NCI-H2227 (cell line): ENCODE measurements around the gene EPAS1.

Source experiments
- DNase-seq: peaks from one replicate; lab custom pipeline; 2025; ENCODE audit not compliant: unreplicated experiment; lab: John Stamatoyannopoulos, UW

The EPAS1 gene

GRCh38 chr2:46273225-46273863 lies 23.9 kb upstream of the EPAS1 start:
- no peak for DNase-seq

GRCh38 chr2:46273919-46274318 lies 23.3 kb upstream of the EPAS1 start:
- DNase-seq: no peak

GRCh38 chr2:46274586-46274985 lies 22.6 kb upstream of the EPAS1 start:
- no peak for DNase-seq

- DNase-seq: peak; percentile 73
Observed at GRCh38 chr2:46275995-46276394, 21.2 kb upstream of the EPAS1 start.

DNA sequence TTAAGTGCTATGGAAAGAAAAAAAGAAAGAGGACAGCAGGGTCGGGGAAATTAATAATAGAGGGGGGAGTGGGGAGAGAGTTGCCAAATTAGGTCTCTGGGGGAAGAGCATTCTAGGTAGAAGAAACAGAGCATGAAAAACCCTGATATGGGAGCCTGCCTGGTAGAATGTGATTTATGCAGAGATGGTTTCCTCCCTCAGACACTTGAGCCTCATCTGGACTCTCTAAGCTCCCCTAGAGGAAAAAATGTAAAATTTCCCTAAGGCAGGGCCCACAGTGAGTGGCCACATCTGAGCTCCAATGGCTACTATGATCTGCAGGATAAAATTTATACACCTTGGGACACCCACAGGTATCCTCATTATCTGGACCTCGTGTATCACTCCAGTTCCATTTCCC lies 20.6 kb upstream of the EPAS1 start:
- DNase-seq: peak; percentile 8

- DNase-seq: no peak
Observed at GRCh38 chr2:46277431-46278190, 19.6 kb upstream of the EPAS1 start.

- DNase-seq: no peak
Observed at GRCh38 chr2:46278952-46279351, 18.3 kb upstream of the EPAS1 start.

DNA sequence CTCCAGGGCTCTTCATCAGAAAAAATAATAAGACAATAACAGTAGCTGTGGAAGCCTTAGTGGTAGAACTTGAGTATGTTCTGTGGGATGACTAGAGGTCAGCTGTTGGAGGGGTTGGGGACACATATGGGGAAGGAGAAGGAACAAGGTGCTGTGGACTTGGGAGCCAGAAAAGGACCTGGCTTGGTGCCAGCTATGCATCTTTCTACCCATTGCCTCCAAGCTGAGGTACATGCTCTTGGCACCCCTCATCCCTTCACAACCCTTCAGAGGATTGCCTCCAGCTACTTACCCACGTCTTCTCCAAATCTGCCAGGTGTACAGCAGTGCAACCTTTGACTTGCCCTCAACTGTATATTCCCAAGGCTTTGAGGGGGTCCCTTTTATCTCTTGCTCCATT lies 15.3 kb upstream of the EPAS1 start:
- DNase-seq: no peak

DNA sequence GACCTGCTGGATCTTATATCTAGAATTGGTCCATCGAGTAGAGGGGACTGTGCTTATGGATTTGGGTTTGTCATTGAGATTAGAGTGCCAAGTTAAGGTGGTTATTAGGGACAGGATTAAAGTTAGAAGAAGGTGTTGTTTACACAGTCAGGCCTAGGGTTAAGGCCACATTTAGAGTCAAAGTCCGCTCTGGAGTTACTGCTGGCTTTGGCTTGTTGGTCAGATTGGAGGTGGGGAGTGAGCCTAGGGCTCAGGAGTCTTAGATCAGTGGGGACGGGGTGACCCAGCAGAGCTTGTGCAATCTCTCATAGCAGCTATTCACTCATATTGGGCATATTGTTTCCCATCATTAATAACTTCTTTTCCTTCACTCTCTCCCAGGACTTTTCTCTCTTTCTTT lies 13.5 kb upstream of the EPAS1 start:
- no peak for DNase-seq

DNA sequence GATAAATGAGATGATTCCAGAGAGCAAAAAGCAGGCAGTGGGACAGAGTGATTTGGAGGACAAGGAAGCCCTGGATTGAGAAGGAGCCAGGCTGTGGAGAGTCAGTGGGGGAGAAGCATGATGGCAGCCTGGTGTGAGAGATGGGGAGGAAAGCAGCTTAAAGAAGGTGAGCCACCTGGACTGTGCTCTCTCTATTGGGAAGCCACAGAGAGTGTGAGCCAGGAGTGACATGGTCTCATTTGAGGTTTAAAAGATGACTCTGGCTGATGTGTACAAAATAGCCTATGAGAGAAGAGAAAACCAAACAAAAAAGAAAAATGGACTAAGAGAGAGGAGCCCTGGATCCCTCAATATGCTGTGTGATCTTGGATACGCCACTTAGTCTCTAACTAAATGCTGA lies 12.9 kb upstream of the EPAS1 start:
- no peak for DNase-seq

DNA sequence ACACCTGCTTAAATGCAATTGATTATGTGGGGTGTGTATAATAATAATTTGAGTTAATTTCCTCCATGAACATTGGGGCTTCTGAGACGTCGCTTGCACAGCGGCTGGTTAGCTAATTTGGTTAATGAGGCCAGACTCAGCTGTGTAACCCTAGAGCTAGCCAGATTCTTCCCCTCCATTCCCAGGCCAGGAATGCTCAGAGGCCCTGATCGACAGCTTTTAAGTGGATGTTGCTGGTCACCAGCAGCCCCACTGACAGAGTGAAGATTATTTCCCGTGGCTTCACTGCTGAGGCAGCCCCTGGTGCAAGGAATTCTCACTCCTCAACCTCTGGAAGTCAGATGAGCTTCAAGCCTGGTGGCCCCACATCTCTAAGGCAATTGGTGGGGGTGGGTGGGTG lies 12.4 kb upstream of the EPAS1 start:
- no peak for DNase-seq

GRCh38 chr2:46286715-46287114 lies 10.5 kb upstream of the EPAS1 start:
- no peak for DNase-seq

DNA sequence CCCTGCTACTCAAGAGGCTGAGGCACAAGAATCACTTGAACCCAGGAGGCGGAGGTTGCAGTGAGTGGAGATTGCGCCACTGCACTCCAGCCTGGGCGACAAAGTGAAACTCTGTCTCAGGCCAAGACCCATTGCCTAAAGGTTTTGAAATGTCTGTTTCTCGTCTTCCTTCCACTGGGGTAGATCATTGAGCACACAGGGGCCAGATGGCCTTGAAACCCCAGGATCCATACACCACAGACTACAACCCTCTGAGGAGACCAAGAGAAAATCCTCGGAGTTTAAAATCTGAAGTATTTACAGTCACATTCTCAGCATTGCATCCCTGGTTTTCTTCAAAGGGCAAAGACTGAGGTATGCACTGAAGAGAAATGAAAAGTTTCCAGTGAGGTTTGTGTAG lies 7.1 kb upstream of the EPAS1 start:
- no peak for DNase-seq

GRCh38 chr2:46293466-46293865 lies 3.7 kb upstream of the EPAS1 start:
- no peak for DNase-seq

- DNase-seq: no peak
Observed at GRCh38 chr2:46294176-46294836, 2.9 kb upstream of the EPAS1 start.

- no peak for DNase-seq
Observed at GRCh38 chr2:46296216-46296839, 879 bp upstream of the EPAS1 start.

DNA sequence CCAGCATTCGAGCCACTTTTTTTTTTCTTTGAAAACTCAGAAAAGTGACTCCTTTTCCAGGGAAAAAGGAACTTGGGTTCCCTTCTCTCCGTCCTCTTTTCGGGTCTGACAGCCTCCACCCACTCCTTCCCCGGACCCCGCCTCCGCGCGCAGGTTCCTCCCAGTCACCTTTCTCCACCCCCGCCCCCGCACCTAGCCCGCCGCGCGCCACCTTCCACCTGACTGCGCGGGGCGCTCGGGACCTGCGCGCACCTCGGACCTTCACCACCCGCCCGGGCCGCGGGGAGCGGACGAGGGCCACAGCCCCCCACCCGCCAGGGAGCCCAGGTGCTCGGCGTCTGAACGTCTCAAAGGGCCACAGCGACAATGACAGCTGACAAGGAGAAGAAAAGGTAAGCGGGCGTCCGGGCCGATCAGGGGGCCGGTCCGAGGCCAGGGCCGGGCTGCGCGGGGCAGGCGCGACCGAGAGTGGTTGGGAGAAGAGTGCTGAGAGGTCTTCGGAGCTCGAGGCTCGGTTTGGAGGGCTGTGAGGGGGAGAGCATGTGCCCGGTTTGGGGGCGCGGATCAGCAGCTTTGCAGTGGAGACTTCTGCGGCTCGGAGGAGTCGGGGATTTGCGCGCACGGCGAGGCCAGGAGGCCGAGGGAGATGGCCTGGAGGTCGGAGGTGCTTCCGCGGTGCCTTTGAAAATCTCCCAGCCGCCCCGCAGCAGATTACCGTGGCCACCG lies 502 bp downstream of the EPAS1 start:
- peak; percentile 34 for DNase-seq

- no peak for DNase-seq
Observed at GRCh38 chr2:46298272-46298521, 990 bp downstream of the EPAS1 start.

- peak; percentile 46 for DNase-seq
Observed at GRCh38 chr2:46298522-46299353, 1.5 kb downstream of the EPAS1 start.

DNA sequence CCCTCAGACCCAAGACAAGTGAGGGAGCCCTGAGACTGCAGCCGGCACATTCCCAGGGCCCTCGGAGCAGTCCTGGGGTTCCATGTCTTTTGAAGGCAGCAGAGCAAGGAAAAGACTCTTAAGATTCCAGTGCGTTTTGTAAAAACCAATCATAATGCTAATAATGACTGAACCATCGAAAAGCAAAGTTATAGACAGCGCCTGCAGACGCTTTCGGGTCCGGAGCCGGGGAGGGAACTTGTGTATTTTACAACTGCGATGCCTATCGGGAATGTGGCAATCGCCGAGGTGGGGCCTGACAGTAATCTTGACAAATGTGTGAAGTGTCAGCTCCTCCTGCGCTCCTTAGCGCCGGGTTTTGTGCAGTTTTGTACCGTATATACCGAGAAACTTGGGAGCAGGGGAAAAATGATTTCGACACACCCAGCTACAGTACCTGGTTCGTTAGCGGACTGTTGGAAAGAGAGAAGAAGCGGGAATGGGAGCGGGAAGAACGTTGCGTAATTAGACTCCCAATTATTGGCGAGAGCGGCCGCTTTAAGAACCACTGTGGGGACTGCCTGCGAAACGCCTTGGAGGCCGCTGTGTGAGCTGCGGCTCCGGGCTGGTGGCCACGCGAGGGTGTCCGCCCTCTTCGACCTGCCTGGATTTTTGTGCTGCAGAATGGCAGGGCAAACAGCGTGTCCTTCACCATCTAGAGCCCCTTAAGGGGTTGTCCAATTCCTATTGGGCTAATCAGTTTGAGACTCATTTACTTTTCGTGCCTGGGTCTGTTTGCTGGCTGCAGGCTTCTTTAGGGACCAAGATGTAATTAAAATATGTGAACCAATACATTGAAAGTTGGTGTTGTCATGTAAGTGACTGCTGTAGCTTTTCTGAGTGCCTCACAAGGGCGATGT lies 2.4 kb downstream of the EPAS1 start:
- DNase-seq: peak; percentile 28
